Gastrocnemius medialis (tissue), 4 donors: ENCODE results near the gene SPAG4.

Source experiments
- CTCF ChIP-seq, 5 experiments: fragments of 450-650 bp in 3 of 5; fragments of 200-600 bp in 2 of 5; sonication (generic) in 2 of 5; IDR thresholded peaks in 4 of 5; conservative IDR thresholded peaks in 1 of 5; 1 replicate in 4 of 5; 2 replicates in 1 of 5; pipeline ENCODE4 v1.5.1; 2016 to 2019; ENCODE audit warnings: antibody characterized with exemption in 5 of 5, mild to moderate bottlenecking in 3 of 5, moderate library complexity in 3 of 5
- POLR2A ChIP-seq, 2 donors: fragments of 450-650 bp; IDR thresholded peaks; one replicate each; pipeline ENCODE4 v1.6.1; 2017; ENCODE audit warnings: antibody characterized with exemption in 2 of 2, mild to moderate bottlenecking in 2 of 2, moderate library complexity in 2 of 2

DNA sequence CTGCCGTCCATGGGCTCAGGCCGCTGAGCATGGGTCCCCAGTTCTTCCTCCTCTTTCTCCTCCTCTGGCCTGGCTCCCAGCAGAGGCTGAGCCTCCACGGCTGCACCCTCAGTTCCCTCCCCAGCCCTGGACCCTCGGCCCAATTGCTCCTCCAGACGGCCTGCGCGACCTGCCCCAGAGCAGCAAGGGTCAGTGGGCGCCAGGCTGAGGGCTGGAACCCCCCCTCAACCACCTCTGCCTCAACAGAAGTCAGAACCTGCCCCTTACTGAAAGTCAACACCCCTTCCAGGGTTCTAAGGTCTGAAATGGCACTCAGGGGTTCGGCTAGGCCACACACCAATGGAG is 15.9 kb upstream of the SPAG4 start:
- TF ChIP-seq CTCF (IDR thresholded peaks at IDR 0.05 in 4 of 5, conservative IDR thresholded peaks at IDR 0.05 in 1 of 5) (no peak), POLR2A (IDR thresholded peaks at IDR 0.05) (no peak)
